HG03378 (cell line): ENCODE measurements around the gene GDPD4.

Experiments
- ATAC-seq: cut with Tn5 transposase; IDR thresholded peaks from one replicate; pipeline ENCODE4 v1.9.1; 2021; ENCODE audit warnings: mild to moderate bottlenecking, moderate library complexity; ENCODE audit not compliant: unreplicated experiment

GDPD4 gene

DNA sequence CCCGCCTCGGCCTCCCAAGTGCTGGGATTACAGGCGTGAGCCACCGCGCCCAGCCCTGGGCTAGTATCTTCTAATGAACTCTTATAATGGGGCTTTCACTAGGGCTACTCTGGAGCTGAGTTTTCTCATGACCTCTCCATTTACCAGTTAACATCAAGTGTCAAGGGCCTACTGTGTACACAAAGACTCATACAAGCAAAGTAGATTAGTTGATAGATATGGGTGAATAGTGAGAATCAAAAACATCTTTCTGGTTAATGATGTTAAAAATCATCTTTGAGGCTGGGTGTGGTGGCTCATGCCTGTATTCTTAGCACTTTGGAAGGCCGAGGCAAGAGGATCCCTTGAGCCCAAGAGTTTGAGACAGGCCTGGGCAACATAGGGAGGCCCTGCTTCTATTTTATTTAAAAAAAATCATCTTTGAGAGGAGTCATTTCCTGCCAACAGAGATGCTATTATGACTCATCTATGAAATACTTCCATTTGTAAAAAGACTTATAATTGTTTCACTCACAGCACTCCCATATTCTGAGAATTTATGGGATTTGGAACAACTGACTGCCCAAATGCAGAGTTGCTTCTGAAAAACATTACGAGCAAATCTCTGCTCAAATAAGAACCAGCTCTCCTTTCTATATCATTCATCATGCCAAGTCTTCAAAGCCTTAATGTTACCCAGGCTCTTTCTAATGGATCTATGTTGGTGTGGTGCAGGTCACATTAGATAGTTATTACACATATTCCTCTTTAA lies 57.0 kb downstream of the GDPD4 start:
- no peak for ATAC-seq

DNA sequence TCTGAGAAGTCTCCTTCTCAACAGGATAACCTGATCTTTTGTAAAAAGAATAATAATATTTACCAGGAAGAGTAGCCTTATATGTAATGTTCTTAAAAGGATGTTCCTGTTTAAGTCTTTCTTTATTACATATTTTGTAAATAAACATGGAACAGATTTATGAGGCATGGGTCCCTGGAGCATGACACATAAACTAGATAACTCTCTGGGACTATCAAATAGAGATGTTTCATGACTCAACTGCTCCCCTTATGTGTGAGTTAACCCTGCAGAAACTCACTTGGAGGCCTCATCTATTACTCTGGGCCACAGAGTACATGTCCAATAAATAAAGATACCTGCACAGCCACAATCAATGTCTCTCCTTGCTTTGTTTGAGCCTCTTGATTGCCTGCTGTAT lies 64.6 kb downstream of the GDPD4 start:
- ATAC-seq = no peak

DNA sequence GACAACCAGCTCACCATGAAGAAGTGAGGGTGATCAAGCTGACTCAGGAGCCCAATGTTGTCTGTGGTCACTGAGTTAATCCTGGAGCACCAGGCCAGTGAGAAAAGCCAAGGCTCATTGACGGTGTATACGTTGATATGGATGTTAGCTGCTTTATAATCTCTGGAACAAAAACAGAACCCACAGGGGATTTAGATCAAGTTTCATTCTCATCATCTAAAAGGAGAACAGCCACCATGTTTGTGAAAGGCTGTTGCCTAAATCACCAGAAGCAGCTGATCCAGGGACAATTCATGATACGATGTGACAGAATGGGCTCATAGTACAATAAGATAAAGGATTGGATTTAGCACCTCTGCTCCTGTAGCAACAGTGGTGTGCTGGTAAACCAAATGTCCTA lies 68.5 kb downstream of the GDPD4 start:
- no peak for ATAC-seq

DNA sequence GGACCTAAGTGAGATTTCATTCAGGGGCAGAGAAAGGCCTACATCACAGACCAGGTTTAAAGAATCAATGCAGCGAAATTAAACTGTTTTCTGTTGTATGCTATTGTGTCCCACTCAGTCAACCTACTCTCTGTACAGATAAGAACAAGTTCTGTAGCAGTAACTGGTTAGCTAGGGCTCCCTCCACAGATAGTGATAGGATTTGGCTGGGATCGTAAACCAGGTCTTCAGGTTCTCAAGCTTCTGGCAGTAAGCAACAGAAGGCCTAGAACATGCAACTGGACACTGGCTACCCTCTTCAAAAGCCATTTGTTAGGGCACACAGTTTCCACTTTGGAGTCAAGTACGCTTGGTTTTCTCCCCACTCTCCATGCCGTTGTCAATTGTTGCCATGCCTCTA lies 69.2 kb downstream of the GDPD4 start:
- no peak for ATAC-seq

DNA sequence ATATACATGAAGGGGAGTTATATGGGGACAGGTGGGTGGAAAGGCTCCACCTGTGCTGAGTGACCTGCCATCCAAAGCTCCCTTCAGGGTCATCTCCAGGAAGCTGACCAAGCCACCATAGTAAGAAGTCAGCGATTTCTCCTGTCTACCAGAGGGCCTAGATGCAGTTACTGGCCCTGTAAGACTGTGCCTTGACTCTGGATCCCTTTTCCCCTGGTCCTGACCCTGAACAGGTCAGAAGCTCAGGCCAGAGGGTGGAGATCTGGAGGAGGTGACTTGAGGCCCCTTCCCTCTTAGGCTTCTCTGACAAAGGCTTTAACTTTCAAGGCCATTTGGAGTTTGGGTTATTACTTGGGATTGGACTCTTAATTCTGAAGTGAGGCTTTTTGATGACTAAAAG lies 69.7 kb downstream of the GDPD4 start:
- no peak for ATAC-seq

DNA sequence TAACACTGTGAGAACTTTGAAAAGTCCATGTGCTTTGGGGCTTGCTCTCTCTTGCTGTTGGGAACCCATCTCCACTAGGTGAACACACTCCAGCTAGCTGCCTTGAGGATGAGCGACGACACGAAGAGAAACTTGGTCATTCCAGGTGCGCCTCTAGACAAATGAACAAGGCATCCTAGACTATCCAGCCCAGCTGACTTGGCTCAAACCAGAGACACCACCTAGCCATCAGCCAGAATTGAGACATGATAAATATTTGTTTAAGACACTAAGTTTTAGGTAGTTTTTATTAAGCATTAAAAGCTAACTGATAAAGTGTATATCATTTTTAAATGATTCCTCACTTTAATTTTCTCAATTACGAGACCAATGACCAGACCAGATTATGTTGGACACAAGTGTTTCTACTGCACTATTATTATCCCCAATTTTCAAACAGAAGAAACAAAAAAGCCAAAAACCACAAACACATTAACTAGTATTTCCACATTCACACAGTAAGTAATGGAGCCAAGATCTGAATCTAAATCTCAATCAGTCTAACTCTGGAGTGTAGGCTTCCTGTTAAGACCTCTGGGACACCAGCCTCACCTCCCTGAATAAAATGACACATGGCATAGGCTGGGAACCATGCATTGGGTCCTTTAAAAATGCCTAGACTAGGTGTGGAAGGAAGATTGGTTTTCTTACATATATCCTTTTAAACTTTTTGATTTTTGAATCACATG lies 70.4 kb downstream of the GDPD4 start:
- no peak for ATAC-seq

DNA sequence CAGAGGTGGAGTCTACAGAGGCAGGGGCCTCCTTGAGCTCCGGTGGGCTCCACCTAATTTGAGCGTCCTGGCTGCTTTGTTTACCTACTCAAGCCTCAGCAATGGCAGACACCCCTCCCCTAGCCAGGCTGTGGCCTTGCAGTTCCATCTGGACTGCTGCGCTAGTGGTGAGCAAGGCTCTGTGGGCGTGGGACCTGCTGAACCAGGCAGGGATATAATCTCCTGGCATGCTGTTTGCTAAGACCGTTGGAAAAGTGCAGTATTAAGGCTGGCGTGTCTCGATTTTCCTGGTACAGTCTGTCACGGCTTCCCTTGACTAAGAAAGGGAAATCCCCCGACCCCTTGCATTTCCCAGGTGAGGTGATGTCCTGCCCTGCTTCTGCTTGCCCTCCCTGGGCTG lies 77.7 kb downstream of the GDPD4 start:
- no peak for ATAC-seq

DNA sequence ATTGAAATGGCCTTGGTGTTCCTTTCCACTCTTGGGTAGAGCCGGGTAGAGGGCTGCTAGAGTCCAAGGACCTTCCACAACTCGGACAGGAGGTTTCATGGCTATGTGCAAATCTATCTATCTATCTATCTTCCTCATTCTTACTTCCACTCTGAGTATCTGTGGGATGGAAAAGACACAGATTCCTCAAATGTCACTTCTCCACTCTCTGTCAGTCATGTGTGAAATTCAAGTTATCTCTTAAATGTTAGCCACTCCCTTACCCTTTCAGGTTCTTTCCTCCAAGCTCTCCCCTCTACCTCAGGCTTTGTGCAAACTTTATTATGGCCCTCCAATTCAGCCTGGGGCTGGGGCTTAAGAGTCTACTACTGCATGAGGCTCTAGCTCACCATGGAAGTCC lies 84.3 kb downstream of the GDPD4 start:
- no peak for ATAC-seq

DNA sequence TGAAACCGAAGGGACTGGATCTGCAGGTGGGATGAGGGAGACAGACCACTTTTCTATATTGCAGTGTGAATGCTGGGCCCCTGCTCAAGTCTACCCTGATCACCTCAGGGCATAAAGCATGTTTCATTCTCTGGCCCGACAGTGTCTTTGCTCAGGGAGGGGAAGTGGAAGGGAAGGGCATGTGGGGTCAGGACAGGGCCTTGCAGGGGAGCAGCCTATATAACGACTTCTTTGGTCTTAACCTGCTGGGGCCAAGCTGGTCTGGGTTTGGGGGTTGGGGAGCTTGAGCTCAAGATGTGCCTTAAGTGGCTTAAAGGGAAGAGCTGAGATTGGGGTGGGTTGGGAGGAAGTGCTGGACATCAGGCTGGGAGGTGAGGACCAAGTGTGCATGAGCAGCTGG lies 86.4 kb downstream of the GDPD4 start:
- no peak for ATAC-seq

DNA sequence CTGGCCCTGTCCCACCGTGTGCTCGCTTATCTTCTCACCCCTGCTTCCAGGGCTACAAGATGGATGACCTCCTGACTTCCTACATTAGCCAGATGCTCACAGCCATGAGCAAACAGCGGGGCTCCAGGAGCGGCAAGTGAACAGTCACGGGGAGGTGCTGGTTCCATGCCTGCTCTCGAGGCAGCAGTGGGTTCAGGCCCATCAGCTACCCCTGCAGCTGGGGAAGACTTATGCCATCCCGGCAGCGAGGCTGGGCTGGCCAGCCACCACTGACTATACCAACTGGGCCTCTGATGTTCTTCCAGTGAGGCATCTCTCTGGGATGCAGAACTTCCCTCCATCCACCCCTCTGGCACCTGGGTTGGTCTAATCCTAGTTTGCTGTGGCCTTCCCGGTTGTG lies 86.9 kb downstream of the GDPD4 start:
- ATAC-seq = no peak

DNA sequence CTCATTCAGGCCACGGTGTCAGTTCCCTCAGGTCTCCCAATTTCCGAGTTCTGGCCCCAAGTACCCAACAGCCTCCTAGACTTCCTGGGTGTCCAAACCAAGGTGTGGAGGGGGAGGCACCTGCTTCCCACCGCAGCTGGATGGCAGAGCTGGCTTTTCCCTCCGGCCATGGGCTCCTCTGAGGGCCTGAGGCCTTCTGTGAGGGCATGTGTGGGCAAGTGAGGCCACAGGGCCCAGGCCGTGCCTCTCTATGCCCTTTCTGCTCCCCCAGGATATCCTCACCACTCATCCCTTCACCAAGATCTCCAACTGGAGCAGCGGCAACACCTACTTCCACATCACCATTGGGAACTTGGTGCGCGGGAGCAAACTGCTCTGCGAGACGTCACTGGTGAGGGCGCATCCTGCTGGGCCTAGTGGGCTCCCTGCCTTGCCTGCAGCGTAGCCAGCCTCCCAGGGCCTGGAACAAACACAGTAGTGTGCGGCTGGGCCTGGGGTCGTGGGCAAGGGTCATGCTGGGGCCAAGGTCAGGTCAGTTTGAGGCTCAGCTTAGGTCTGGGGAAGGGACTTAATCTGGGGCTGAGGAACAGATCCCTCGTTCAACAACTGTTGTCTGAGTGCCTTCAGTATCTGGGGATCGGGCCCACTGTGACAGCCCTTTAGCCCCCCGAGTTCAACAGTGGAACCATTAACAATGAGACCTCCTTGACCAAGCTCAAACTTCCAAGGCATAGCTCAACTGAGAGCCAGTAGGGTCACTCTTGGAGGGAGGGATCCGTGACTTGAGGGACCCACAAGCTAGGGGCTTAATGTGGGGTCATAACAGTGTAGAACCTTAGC lies 87.7 kb downstream of the GDPD4 start:
- no peak for ATAC-seq

DNA sequence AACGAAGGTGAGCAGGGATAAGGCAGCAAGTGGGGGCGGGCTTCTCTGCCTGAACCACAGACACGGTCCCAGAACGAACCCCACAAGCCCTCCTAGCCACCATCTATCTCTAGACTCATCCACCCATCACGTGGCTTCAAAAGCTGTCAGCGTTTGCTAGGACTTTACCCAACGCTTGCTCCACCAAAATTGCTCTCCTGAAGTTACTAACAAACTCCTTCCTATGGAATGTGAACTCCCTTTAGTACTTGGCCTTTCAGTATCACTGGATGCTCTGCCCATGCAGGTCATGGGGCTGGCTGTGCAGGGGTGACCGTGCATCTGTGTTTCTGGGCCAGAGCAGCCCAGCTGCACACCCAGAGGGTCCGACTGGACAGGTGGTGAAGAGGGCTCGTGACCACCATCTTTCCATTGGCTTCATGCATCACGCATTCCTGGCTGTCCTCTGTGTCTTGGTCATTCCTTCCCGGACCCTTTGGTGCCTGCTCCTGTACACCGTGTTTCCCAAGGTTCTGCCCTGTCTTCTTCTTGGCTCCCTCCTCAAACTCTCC lies 88.4 kb downstream of the GDPD4 start:
- no peak for ATAC-seq

DNA sequence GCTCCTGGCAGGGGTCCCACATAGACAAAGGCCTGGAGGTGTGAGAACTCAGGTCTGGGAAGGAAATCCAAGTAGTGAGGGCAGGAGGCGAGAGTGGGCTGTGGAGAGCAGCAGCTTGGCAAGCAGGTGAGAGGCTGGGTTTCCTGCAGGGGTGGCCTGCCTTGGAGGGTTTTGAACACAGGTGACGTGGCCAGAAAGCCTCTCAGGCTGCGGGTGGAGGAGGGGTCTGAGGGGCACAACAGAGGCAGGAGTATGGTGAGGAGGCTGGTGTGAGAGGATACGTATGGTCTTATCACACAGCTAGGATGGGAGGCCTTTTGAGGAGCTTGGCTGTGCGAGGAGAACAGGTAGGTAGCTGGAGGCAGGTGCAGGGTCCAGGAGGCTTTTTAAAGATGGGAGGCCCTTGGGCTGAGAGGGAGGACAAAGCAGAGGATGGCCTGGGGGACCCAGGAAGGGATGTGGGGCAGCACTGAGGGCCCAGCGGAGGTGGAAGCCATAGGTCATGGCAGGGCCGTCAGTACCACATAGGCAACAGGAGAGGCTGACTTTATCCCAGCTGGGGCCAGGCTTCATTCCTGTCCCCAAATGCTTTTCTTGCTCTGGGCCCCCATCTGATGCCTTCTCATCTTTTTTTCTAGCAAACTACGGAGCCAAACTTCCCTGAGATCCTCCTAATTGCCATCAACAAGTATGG lies 89.0 kb downstream of the GDPD4 start:
- no peak for ATAC-seq

DNA sequence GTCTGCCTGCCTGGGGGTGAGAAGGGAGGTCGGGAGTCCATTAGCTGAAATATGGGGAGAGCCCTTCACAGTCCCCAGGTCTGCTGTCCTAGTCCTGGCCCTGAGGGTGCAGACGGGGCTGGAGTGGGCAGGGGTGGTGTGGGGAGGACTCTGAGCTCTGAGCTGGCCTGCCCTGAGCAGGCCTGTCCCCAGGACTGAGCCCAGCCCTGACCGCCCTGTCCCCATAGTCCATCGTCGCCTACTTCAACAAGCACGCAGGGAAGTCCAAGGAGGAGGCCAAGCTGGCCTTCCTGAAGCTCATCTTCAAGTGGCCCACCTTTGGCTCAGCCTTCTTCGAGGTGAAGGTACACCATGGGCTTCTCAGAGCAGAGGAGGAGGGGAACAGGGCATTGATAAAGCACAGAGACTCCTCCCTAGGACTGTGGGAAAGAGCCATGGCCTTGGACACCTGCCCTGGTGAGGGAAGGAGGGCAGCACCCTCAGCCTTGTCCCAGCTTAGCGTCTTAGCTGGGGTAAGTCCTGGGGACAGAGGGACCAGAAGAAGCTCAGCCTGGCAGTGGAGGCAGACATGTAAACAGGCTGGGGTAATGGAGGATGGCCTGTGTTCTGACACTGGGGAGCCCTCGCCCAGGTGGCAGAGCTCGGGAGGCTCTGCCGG lies 89.8 kb downstream of the GDPD4 start:
- no peak for ATAC-seq

DNA sequence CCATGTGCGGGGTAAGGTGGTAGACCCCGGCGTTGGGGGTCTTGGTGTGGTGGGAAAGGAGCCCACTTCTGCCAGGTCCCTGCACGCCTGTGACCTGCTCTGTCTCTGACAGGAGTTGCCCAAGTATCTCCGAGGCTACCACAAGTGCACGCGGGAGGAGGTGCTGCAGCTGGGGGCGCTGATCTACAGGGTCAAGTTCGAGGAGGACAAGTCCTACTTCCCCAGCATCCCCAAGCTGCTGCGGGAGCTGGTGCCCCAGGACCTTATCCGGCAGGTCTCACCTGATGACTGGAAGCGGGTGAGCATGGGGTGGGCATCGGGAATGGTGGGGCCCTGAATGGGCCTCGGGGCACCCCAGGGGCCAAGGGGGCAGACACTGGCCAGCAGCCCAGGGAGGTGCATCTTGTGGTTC lies 90.4 kb downstream of the GDPD4 start:
- ATAC-seq = no peak

DNA sequence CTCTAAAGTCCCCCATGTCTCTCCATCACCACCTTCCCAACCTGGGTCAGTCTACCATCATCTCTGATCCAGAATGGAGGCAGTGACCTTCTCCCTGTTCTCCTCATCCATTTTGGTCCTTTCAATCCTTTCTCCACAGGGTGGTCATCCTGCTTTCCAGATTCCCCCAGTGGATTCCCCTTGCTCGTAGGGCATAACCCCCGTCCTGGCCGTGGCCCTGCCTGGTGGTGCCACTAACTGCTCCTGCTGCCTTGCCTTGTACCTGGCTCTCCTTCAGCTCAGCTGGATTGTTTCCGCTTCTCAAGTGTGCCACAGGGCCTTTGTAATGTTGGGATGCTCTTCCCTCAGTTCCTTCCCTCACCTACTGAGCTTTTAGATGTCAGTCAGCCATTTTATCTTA lies 91.8 kb downstream of the GDPD4 start:
- no peak for ATAC-seq

DNA sequence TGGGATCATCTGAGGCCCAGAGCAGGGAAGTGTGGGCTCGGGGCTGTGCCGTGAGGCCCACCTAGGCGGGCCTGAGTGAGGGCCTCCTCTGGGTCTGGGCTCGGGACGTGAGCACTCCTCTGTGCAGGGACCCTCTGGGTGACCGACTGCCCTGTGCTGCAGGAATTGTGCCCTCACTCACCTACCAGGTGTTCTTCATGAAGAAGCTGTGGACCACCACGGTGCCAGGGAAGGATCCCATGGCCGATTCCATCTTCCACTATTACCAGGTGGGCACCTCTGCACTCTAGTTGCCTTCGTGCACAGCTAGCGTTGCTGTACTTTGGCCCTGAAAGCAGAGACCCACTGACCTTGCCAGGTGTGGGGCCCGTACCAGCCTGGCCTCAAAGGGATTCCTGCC lies 93.0 kb downstream of the GDPD4 start:
- no peak for ATAC-seq

DNA sequence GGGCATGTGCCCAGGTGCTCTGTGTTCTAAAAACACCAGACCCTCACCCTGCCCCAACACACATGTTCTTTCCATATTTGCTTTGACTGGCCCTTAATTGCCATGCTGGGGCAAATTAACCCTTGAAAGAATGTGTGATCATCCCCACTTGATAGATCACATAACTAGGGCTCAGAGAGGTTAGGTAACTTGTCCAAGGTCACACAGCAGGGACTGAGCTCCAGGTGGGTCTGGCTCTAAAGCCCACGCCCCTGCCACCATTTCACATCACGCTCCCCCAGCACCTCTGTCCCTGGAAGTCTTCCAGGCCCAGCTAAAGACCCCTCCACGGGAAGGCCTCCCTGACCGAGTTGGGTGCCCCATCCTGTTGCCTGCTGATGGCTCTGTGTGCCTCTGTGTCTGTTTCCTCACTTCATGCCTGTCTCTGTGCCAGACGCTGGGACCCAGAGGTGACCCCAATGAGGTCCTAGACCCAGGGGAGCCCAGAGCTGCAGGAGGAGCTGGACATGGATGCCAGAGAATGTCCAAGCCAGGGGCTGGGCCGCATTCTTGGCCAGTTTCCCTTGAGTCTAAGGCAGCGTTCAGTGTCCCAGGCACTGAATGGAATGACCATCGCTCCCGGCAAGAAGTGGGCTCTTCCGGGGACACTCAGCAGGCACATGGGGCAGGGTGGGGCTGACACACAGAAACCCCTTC lies 93.7 kb downstream of the GDPD4 start:
- ATAC-seq = no peak

DNA sequence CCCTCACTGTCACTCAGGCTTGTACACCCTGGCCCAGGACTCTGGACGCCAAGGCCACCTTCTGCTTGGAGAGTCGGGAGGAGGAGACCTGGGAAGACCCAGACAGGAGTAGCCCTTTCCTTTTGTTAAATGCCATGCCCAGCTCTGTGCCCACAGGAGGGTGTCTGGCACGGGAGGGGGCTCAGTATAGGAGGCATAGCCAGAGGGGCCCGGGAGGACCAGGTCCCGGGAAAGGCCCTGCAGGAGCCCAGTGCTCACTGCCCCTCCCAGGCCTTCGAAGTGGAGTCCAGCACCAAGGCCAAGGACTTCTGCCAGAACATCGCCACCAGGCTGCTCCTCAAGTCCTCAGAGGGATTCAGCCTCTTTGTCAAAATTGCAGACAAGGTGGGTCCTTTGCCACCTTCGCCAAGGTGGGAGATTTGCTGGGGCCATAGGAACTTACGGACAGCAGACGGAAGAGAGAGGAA lies 94.4 kb downstream of the GDPD4 start:
- ATAC-seq = no peak
